ENCODE measurements around the gene PPP4R1.

GRCh38 chr18:9627642-9628041 is 13.3 kb upstream of the PPP4R1 start:
- TF ChIP-seq, protein P1, sequence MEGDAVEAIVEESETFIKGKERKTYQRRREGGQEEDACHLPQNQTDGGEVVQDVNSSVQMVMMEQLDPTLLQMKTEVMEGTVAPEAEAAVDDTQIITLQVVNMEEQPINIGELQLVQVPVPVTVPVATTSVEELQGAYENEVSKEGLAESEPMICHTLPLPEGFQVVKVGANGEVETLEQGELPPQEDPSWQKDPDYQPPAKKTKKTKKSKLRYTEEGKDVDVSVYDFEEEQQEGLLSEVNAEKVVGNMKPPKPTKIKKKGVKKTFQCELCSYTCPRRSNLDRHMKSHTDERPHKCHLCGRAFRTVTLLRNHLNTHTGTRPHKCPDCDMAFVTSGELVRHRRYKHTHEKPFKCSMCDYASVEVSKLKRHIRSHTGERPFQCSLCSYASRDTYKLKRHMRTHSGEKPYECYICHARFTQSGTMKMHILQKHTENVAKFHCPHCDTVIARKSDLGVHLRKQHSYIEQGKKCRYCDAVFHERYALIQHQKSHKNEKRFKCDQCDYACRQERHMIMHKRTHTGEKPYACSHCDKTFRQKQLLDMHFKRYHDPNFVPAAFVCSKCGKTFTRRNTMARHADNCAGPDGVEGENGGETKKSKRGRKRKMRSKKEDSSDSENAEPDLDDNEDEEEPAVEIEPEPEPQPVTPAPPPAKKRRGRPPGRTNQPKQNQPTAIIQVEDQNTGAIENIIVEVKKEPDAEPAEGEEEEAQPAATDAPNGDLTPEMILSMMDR (IDR thresholded peaks at IDR 0.05), result no peak
- TF ChIP-seq ZFX (IDR thresholded peaks at IDR 0.05; ENCODE audit: borderline replicate concordance), result no peak
